GM23338 (cell line): Measurements from ENCODE around the gene SCLT1. TPM values are rescaled to one million over a fixed set of nuclear protein-coding genes. Genes with fewer than 3 reads are reported as not detected.

ENCODE experiments used
- ATAC-seq: fragments of 200-7000 bp; cut with Tn5 transposase; 3 replicates; pipeline ENCODE4 v1.9.1; 2020
- DNase-seq: peaks from one replicate; pipeline ENCODE4 v3.0.0-alpha.2; 2015; ENCODE audit warnings: low spot score
- H2AFZ ChIP-seq: fragments of 200-600 bp; sonication (generic); 2 replicates; pipeline ENCODE4 v1.8.0; 2016; ENCODE audit warnings: antibody characterized with exemption, mild to moderate bottlenecking, moderate library complexity
- H3F3A ChIP-seq: fragments of 200-600 bp; sonication (generic); replicated peaks from 2 replicates; pipeline ENCODE4 v1.8.0; 2017; ENCODE audit warnings: antibody characterized with exemption, mixed run types, low read depth
- H3K27ac ChIP-seq: fragments of 200-600 bp; sonication (generic); 2 replicates; pipeline ENCODE4 v1.6.1; 2016; ENCODE audit warnings: low read depth
- H3K27me3 ChIP-seq: fragments of 200-600 bp; sonication (generic); 2 replicates; pipeline ENCODE4 v1.8.0; 2016; ENCODE audit warnings: mild to moderate bottlenecking, mixed run types, moderate library complexity; ENCODE audit not compliant: insufficient read depth
- H3K36me3 ChIP-seq: fragments of 200-600 bp; sonication (generic); 2 replicates; pipeline ENCODE4 v1.8.0; 2016; ENCODE audit warnings: mild to moderate bottlenecking; ENCODE audit not compliant: insufficient read depth
- H3K4me1 ChIP-seq: fragments of 200-600 bp; sonication (generic); 2 replicates; pipeline ENCODE4 v1.8.0; 2016; ENCODE audit warnings: mild to moderate bottlenecking, moderate library complexity; ENCODE audit not compliant: insufficient read depth
- H3K4me2 ChIP-seq: fragments of 200-600 bp; sonication (generic); 2 replicates; pipeline ENCODE4 v1.7.1; 2017; ENCODE audit warnings: mixed run types
- H3K4me3 ChIP-seq: fragments of 200-600 bp; sonication (generic); 2 replicates; pipeline ENCODE4 v1.6.1; 2016; ENCODE audit warnings: mixed run types
- H3K79me2 ChIP-seq: fragments of 200-600 bp; sonication (generic); replicated peaks from 2 replicates; pipeline ENCODE4 v1.8.0; 2017; ENCODE audit warnings: mild to moderate bottlenecking; ENCODE audit not compliant: insufficient read depth
- H3K9me2 ChIP-seq: fragments of 200-600 bp; sonication (generic); 2 replicates; pipeline ENCODE4 v1.8.0; 2017; ENCODE audit not compliant: insufficient read depth
- H4K20me1 ChIP-seq: fragments of 200-600 bp; sonication (generic); replicated peaks from 2 replicates; pipeline ENCODE4 v1.8.0; 2017; ENCODE audit warnings: mild to moderate bottlenecking; ENCODE audit not compliant: insufficient read depth
- H3K27ac Mint-ChIP-seq: 2 replicates; pipeline ENCODE4 v1.8.0; 2020; ENCODE audit warnings: inconsistent platforms, mild to moderate bottlenecking, moderate library complexity, mixed read lengths
- H3K27me3 Mint-ChIP-seq: 3 replicates; pipeline ENCODE4 v1.8.0; 2022; ENCODE audit warnings: low read depth, mild to moderate bottlenecking, moderate library complexity, mixed read lengths, inconsistent platforms; ENCODE audit not compliant: insufficient read depth, poor library complexity
- H3K36me3 Mint-ChIP-seq: 3 replicates; pipeline ENCODE4 v1.8.0; 2021; ENCODE audit warnings: low read depth, mild to moderate bottlenecking, inconsistent platforms, moderate library complexity, mixed read lengths
- H3K4me1 Mint-ChIP-seq: 3 replicates; pipeline ENCODE4 v1.8.0; 2020; ENCODE audit warnings: mild to moderate bottlenecking, inconsistent platforms, mixed read lengths
- H3K4me3 Mint-ChIP-seq: 3 replicates; pipeline ENCODE4 v1.8.0; 2021; ENCODE audit warnings: moderate library complexity, mild to moderate bottlenecking, inconsistent platforms, mixed read lengths
- H3K9me3 Mint-ChIP-seq: 3 replicates; pipeline ENCODE4 v1.8.0; 2020; ENCODE audit warnings: moderate library complexity, mild to moderate bottlenecking, inconsistent platforms, mixed read lengths
- CREB1 ChIP-seq: fragments of 250-450 bp; sonication (Bioruptor Pico); IDR thresholded peaks from 2 replicates; pipeline ENCODE4 v1.5.0; 2020; ENCODE audit warnings: low read depth, mild to moderate bottlenecking, moderate library complexity
- EZH2 ChIP-seq: fragments of 200-600 bp; sonication (generic); IDR thresholded peaks from one replicate; pipeline ENCODE4 v1.8.0; 2017; ENCODE audit warnings: antibody characterized with exemption, mild to moderate bottlenecking, low read depth; ENCODE audit not compliant: unreplicated experiment
- JUNB ChIP-seq: IDR thresholded peaks from one replicate; pipeline ENCODE4 v1.6.1; 2016; ENCODE audit warnings: antibody characterized with exemption; ENCODE audit not compliant: unreplicated experiment
- STAT1 ChIP-seq: IDR thresholded peaks from one replicate; pipeline ENCODE4 v1.6.1; 2016; ENCODE audit warnings: antibody characterized with exemption; ENCODE audit not compliant: unreplicated experiment
- ZNF114 ChIP-seq: fragments of 250-450 bp; sonication (Bioruptor Pico); IDR thresholded peaks from 2 replicates; pipeline ENCODE4 v1.5.0; 2020; ENCODE audit warnings: mild to moderate bottlenecking, moderate library complexity
- ZNF331 ChIP-seq: fragments of 250-450 bp; sonication (Bioruptor Pico); IDR thresholded peaks from 2 replicates; pipeline ENCODE4 v1.5.0; 2020; ENCODE audit warnings: low read depth, mild to moderate bottlenecking, moderate library complexity
- polyA plus RNA-seq: library from polyadenylated mRNA; unstranded; fragments of >200 nt; fragmentation: Nextera tagmentation; extraction: Ambion mirVana; gene quantifications from 2 replicates; pipeline ENCODE4 v1.2.1, GENCODE V29; 2016
- total RNA-seq: library from RNA; depleted of rRNA; stranded (reverse); fragments of >200 nt; shearing (Covaris generic); gene quantifications from 2 replicates; pipeline ENCODE4 v1.2.3, GENCODE V29; 2014
- TF ChIP-seq, protein P1 (sequence below): fragments of 250-450 bp; sonication (Bioruptor Pico); IDR thresholded peaks from 2 replicates; pipeline ENCODE4 v1.5.0; 2020; ENCODE audit warnings: mild to moderate bottlenecking, moderate library complexity
- TF ChIP-seq, protein P2 (sequence below): IDR thresholded peaks from 2 replicates; pipeline ENCODE4 v1.6.1; 2016; ENCODE audit warnings: antibody characterized with exemption

SCLT1 gene
- total and polyA plus RNA-seq, 2 experiments from 2014 or later: 18.5 to 18.9 TPM

DNA sequence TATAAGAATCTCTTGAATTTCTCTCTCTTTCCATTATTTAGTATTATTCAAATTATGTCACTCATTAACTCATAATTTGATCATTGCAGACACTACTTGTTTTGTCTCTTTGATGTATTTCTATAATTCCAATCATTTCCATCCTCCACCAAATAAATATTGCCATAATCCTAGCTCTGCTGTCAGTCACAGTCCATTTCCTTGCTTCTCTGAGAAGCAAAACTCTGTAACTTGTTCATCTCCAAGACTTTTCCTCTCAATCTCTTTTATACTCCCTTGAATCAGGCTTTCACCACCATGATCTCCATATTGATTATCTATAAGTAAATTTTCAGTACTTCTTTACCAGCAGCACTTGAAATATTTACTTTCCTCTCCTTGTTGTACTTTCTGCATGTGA is 135.9 kb downstream of the SCLT1 start (continued):
- TF ChIP-seq, protein P1, sequence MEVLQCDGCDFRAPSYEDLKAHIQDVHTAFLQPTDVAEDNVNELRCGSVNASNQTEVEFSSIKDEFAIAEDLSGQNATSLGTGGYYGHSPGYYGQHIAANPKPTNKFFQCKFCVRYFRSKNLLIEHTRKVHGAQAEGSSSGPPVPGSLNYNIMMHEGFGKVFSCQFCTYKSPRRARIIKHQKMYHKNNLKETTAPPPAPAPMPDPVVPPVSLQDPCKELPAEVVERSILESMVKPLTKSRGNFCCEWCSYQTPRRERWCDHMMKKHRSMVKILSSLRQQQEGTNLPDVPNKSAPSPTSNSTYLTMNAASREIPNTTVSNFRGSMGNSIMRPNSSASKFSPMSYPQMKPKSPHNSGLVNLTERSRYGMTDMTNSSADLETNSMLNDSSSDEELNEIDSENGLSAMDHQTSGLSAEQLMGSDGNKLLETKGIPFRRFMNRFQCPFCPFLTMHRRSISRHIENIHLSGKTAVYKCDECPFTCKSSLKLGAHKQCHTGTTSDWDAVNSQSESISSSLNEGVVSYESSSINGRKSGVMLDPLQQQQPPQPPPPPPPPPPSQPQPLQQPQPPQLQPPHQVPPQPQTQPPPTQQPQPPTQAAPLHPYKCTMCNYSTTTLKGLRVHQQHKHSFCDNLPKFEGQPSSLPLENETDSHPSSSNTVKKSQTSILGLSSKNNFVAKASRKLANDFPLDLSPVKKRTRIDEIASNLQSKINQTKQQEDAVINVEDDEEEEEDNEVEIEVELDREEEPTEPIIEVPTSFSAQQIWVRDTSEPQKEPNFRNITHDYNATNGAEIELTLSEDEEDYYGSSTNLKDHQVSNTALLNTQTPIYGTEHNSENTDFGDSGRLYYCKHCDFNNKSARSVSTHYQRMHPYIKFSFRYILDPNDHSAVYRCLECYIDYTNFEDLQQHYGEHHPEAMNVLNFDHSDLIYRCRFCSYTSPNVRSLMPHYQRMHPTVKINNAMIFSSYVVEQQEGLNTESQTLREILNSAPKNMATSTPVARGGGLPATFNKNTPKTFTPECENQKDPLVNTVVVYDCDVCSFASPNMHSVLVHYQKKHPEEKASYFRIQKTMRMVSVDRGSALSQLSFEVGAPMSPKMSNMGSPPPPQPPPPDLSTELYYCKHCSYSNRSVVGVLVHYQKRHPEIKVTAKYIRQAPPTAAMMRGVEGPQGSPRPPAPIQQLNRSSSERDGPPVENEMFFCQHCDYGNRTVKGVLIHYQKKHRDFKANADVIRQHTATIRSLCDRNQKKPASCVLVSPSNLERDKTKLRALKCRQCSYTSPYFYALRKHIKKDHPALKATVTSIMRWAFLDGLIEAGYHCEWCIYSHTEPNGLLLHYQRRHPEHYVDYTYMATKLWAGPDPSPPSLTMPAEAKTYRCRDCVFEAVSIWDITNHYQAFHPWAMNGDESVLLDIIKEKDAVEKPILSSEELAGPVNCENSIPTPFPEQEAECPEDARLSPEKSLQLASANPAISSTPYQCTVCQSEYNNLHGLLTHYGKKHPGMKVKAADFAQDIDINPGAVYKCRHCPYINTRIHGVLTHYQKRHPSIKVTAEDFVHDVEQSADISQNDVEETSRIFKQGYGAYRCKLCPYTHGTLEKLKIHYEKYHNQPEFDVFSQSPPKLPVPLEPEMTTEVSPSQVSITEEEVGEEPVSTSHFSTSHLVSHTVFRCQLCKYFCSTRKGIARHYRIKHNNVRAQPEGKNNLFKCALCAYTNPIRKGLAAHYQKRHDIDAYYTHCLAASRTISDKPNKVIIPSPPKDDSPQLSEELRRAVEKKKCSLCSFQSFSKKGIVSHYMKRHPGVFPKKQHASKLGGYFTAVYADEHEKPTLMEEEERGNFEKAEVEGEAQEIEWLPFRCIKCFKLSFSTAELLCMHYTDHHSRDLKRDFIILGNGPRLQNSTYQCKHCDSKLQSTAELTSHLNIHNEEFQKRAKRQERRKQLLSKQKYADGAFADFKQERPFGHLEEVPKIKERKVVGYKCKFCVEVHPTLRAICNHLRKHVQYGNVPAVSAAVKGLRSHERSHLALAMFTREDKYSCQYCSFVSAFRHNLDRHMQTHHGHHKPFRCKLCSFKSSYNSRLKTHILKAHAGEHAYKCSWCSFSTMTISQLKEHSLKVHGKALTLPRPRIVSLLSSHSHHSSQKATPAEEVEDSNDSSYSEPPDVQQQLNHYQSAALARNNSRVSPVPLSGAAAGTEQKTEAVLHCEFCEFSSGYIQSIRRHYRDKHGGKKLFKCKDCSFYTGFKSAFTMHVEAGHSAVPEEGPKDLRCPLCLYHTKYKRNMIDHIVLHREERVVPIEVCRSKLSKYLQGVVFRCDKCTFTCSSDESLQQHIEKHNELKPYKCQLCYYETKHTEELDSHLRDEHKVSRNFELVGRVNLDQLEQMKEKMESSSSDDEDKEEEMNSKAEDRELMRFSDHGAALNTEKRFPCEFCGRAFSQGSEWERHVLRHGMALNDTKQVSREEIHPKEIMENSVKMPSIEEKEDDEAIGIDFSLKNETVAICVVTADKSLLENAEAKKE (CRISPR knock-in tag): no peak
- TF ChIP-seq JUNB (no peak), ZNF114 (no peak)

DNA sequence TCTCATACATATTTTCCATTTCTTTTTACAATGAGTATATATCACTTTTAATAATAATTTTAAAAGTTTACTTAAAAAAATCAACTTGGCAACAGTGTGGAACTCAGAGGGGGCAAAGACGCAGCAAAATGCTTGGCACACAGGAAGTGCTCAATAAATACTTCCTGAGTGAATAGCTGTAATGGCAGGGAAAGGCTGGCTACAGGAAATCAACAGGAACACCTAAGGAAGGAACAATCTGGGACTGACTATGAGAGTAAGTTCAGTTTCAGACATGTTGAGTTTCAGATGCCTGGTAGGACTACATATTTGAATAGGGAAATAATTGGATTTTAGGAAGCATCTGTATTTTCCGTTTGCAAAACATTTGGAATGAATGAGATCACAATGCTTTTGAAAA is 137.6 kb downstream of the SCLT1 start:
- no peak for ATAC-seq
- TF ChIP-seq, protein P2, sequence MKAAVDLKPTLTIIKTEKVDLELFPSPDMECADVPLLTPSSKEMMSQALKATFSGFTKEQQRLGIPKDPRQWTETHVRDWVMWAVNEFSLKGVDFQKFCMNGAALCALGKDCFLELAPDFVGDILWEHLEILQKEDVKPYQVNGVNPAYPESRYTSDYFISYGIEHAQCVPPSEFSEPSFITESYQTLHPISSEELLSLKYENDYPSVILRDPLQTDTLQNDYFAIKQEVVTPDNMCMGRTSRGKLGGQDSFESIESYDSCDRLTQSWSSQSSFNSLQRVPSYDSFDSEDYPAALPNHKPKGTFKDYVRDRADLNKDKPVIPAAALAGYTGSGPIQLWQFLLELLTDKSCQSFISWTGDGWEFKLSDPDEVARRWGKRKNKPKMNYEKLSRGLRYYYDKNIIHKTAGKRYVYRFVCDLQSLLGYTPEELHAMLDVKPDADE: no peak
- TF ChIP-seq JUNB (no peak), EZH2 (no peak), CREB1 (CRISPR knock-in tag) (no peak), ZNF331 (CRISPR knock-in tag) (no peak), STAT1 (no peak)
- TF ChIP-seq, protein P1 (CRISPR knock-in tag): no peak

More for the DNA sequence above, 137.6 kb downstream of the SCLT1 start:
- Histone ChIP-seq H3K27ac (no peak overlapping the region), H2AFZ (no peak overlapping the region), H3K4me1 (no peaks in the 10 kb centered on the region), H3F3A (no peaks in the 10 kb centered on the region), H4K20me1 (no peaks in the 10 kb centered on the region), H3K9me2 (no peaks in the 10 kb centered on the region), H3K4me3 (no peak overlapping the region), H3K27me3 (no peaks in the 10 kb centered on the region), H3K4me2 (no peak overlapping the region), H3K79me2 (no peaks in the 10 kb centered on the region), H3K36me3 (no peaks in the 10 kb centered on the region)
- Mint-ChIP-seq H3K9me3 (no peaks in the 10 kb centered on the region), H3K27ac (no peak overlapping the region), H3K4me1 (no peaks in the 10 kb centered on the region), H3K36me3 (no peaks in the 10 kb centered on the region), H3K27me3 (no peaks in the 10 kb centered on the region), H3K4me3 (no peak overlapping the region)
- DNase-seq: no peak
